Measurements from ENCODE around the gene OS9. TPM values are rescaled to one million over a fixed set of nuclear protein-coding genes. Genes with fewer than 3 reads are reported as not detected.
"Not testable (repeated sequence)": the region's sequence is repeated elsewhere in the genome, so short reads cannot be mapped to it uniquely, and the experiment has no call there.

Gene OS9, protein sequence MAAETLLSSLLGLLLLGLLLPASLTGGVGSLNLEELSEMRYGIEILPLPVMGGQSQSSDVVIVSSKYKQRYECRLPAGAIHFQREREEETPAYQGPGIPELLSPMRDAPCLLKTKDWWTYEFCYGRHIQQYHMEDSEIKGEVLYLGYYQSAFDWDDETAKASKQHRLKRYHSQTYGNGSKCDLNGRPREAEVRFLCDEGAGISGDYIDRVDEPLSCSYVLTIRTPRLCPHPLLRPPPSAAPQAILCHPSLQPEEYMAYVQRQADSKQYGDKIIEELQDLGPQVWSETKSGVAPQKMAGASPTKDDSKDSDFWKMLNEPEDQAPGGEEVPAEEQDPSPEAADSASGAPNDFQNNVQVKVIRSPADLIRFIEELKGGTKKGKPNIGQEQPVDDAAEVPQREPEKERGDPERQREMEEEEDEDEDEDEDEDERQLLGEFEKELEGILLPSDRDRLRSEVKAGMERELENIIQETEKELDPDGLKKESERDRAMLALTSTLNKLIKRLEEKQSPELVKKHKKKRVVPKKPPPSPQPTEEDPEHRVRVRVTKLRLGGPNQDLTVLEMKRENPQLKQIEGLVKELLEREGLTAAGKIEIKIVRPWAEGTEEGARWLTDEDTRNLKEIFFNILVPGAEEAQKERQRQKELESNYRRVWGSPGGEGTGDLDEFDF
- total RNA-seq (2014; rRNA removed; shearing (Covaris generic)) = 298 and 647 TPM in 2 replicates

GRCh38 chr12:57693659-57694458, at the start of gene OS9:
Gene OS9, plus strand, starts transcription at chr12:57694132. Its CDS starts 30 bp downstream, at chr12:57694162.
- DNase-seq (ENCODE audit: low read depth) = peak; percentile 100

DNA sequence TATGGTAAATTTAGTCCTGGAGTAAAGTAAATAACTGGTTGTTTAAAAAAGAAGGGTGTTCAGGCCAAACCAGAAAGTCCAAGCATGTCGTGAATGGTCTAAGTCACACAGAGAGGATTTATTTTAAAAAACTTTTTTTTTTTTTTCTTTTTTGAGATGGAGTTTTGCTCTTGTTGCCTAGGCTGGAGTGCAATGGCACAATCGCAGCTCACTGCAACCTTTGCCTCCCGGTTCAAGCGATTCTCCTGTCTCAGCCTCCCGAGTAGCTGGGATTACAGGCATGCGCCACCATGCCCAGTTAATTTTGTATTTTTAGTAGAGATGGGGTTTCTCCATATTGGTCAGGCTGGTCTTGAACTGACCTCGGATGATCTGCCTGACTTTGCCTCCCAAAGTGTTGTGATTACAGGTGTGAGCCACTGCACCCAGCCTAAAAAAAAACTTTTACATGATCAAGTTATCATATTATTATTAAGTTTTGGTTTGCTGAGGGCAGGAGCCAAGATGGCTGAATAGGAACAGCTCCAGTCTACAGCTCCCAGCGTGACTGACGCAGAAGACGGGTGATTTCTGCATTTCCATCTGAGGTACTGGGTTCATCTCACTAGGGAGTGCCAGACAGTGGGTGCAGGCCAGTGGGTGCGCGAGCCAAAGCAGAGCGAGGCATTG, 47.8 kb upstream of the OS9 start:
- DNase-seq (ENCODE audit: low read depth) = peak; percentile 44

GRCh38 chr12:57646659-57647049, 47.3 kb upstream of the OS9 start:
- DNase-seq (ENCODE audit: low read depth) = not testable (repeated sequence)

DNA sequence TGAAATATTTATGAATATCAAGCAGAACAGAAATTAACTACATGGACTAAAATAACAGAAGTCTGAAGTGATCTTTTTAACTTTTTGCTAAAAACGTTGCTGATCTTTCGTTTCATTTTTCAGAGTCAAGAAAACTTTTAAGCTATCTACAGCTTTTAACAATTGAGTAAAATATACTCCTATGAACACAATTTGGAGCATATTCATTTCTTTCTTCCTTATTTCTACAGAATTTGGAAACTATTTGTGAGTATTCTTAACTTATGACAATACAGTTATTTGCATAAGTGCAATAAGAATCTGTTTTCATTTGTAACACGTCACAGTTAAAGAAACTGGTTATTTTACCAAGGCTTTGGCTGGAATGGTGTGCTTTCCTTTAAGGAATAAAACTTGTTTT, 39.9 kb upstream of the OS9 start:
- DNase-seq (ENCODE audit: low read depth) = no peak

- no peak for DNase-seq (ENCODE audit: low read depth)
Measured at GRCh38 chr12:57655541-57656240, 38.2 kb upstream of the OS9 start.

DNA sequence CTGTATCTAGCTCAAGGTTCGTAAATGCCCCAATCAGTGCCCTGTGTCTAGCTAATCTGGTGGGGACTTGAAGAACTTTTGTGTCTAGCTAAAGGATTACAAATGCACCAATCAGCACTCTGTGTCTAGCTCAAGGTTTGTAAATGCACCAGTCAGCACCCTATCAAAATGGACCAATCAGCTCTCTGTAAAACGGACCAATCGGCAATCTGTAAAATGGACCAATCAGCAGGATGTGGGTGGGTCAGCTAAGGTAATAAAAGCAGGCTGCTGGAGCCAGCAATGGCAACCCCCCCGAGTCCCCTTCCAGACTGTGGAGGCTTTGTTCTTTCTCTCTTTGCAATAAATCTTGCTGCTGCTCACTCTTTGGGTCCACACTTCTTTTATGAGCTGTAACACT, 37.5 kb upstream of the OS9 start:
- DNase-seq (ENCODE audit: low read depth) = not testable (repeated sequence)

DNA sequence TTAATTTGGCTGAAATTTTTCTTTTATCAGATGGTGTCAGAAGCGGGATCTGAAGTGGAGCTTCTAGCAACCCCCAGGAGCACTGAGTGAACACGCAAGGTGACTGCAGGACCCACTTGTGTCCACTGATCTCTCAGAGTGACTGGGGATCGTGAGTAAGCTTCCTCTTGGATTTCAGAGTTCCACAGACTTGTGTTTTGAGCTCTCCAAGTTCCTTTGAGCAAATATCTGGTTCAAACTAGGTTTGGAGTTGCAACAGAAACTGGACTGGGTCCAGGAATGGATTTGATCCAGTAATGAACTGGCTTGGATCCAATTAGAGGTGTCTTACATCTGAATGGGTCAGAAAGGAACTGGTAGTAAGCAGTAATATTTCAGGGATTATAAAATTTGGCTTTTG, 36.2 kb upstream of the OS9 start:
- DNase-seq (ENCODE audit: low read depth) = no peak

DNA sequence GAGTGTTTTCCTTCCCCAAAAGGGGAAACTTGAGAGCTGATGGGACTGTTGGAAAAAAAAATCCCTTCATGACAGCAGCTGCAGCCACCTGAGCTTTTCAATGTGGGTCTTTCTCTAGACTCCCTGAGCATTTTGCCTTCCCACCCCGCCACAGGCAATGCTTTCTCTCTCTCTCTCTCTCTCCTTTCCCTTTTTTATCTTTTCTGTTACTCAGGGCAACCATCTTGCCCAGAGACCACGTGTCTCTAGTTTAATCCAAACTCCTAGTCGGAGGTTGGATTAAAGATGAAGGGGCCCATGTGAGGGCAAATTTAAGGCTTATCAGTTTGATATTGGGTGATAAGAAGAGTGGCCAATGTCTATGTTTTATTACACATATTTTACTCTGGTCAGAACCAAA, 35.0 kb upstream of the OS9 start:
- no peak for DNase-seq (ENCODE audit: low read depth)

- DNase-seq (ENCODE audit: low read depth) = no peak
Measured at GRCh38 chr12:57661376-57661775, 32.6 kb upstream of the OS9 start.

DNA sequence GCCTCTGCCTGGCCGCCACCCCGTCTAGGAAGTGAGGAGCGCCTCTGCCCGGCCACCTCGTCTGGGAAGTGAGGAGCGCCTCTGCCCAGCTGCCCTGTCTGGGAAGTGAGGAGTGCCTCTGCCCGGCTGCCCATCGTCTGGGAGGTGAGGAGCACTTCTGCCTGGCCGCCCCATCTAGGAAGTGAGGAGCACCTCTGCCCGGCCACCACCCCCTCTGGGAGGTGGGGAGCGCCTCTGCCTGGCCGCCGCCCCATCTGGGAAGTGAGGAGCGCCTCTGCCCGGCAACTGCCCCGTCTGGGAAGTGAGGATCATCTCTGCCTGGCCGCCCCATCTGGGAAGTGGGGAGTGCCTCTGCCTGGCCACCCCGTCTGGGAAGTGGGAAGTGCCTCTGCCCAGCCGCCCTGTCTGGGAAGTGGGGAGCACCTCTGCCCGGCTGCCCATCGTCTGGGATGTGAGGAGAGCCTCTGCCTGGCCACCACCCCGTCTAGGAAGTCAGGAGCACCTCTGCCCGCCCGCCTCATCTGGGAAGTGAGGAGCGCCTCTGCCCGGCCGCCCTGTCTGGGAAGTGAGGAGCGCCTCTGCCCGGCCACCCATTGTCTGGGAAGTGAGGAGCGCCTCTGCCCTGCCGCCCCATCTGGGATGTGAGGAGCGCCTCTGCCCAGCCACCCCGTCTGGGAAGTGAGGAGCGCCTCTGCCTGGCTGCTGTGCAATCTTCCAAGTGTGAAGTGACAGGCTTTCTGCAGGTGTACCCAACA, 28.7 kb upstream of the OS9 start:
- DNase-seq (ENCODE audit: low read depth) = not testable (repeated sequence)

DNA sequence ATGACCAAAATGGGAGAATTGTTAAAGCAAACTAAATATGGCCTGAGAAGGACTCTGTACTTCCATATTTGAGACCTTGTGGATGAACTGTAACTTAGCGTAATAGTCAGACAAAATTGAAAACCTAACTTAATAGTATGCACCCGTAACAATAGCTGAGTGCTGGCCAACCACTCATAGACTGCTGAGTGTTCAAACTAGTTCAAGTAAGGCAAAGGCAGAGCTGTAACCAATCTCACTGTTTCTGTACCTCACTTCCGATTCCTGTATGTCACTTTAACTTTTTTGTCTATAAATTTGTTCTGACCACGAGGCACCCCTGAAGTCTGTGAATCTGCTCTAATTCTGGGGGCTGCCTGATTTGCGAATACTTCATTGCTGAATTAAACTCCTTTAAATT, 27.0 kb upstream of the OS9 start:
- no peak for DNase-seq (ENCODE audit: low read depth)

GRCh38 chr12:57669691-57670090, 24.2 kb upstream of the OS9 start:
- DNase-seq (ENCODE audit: low read depth) = not testable (repeated sequence)

DNA sequence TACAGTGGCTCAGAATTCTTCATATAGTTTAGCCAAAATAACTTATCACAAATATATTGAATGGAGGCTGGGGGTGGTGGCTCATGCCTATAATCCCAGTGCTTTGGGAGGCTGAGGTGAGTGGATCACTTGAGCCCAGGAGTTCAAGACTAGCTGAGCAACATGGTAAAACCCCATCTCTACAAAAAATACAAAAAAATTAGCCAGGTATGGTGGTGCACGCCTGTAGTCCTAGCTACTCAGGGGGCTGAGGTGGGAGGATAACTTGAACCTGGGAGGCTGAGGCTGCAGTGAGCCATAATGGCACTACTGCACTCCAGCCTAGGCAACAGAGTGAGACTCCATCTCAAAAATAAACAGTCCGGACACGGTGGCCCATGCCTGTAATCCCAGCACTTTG, 22.1 kb upstream of the OS9 start:
- not testable (repeated sequence) for DNase-seq (ENCODE audit: low read depth)

DNA sequence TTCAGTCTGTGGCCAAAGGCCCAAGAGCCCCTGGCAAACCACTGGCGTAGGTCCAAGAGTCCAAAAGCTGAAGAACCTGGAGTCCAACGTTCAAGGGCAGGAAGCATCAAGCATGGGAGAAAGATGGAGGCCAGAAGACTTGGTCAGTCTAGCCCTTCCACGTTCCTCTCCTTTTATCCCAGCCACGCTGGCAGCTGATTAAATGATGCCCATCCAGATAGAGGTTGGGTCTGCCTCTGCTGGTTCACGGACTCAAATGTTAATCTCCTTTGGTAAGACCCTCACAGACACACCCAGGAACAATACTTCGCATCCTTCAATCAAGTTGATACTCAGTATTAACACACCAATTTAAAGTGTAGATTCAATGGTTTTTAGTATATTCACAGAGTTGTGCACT, 21.1 kb upstream of the OS9 start:
- DNase-seq (ENCODE audit: low read depth) = no peak

DNA sequence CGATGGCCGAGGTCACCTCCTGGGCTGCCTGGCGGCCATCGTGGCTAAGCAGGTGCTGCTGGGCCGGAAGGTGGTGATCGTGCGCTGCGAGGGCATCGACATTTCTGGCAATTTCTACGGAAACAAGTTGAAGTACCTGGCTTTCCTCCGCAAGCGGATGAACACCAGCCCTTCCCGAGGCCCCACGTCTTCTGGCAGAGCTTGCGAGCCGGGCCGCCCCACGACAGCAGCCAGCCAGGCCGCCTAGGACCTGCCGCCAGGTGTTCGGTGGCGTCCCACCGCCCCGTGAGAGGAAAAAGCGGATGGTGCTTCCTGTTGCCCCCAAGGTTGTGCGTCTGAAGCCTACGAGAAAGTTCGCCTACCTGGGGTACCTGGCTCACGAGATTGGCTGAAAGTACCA, 19.2 kb upstream of the OS9 start:
- DNase-seq (ENCODE audit: low read depth) = no peak

DNA sequence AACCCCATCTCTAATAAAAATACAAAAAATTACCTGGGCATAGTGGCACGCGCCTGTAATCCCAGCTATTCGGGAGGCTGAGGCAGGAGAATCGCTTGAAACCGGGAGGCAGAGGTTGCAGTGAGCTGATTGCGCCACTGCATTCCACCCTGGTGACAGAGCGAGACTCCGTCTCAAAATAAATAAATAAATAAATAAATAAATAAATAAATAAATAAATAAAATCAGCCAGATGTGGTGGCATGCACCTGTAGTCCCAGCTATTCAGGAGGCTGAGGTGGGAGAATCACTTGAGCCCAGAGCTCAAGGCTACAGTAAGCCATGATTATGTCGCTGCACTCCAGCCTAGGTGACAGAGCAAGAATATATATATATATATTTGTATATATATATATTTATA, 16.0 kb upstream of the OS9 start:
- DNase-seq (ENCODE audit: low read depth) = not testable (repeated sequence)

DNA sequence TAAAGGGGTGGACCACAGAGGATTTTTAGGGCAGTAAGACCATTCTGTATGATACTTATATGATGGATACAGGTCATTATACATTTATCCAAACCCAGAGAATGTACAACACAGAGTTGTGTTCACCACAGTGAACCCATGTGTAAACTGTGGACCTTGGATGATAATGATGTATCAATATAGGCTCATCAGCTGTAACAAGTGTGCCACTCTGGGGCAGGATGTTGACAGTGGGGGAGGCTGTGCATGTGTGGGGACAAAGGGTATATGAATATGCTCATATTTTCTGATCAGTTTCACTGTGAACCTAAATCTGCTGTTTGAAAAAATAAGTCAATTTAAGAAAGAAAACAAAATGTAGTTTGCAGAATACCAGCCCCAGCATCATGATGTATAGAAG, 14.2 kb upstream of the OS9 start:
- no peak for DNase-seq (ENCODE audit: low read depth)

- no peak for DNase-seq (ENCODE audit: low read depth)
Measured at GRCh38 chr12:57687862-57688261, 6.1 kb upstream of the OS9 start.

- no peak for DNase-seq (ENCODE audit: low read depth)
Measured at GRCh38 chr12:57688931-57689330, 5.0 kb upstream of the OS9 start.

GRCh38 chr12:57692500-57692899, 1.4 kb upstream of the OS9 start:
- DNase-seq (ENCODE audit: low read depth) = no peak

DNA sequence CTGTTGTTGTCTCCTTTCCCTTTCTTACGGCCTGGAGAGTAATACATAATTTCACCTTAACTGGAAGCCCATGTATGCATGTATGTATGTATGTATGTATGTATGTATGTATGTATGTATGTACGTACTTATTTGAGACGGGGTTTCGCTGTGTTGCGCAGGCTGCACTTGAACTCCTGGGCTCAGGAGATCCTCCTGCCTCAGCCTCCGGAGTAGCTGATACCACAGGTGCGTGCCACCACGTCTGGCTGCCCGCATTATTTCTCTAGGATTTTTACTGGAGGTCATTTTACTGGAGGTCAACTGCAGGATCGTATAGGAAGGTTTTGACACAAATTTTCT, 644 bp upstream of the OS9 start:
- no peak for DNase-seq (ENCODE audit: low read depth)

Data from M059J (cell line).